ENCODE data around the gene CCDC187.

The CCDC187 gene

DNA sequence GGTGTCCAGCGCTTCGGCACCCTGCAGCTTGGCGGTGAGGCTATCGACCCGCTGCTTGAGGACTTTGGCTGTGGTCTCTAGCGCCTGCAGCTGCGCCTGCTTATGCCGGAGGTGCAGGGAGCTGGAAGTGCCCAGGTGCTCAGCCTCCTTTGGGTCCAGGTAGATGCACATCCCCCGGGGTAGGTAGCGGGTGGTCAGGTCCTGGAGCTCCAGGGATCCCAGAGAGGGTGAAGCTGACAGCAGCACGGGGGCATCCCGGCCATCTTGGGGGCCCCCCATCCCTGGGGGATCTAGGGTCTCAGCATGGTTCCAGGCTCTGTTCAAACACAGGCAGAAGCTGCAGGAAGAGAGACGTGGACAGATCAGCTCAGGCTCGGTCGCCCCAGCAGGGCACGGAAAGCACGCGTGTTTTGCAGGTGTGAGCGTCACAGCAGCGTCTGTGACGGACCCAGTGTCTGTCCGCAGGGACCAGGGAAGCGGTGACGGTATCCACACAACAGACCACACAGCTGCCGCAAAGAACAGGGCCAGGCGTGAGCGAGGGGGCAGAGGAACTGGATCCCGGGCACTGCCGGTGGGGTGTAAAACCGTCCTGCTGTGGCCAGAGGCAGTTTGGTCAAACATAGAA lies 17.4 kb downstream of the CCDC187 start:
- TF ChIP-seq POLR2AphosphoS5 (IDR thresholded peaks at IDR 0.05; ENCODE audit: low read depth, low read length) (no peak), TAF1 (IDR thresholded peaks at IDR 0.05; ENCODE audit: borderline replicate concordance, insufficient read depth, low read length) (no peak), FOXP2 (optimal IDR thresholded peaks at IDR 0.05; ENCODE audit: borderline replicate concordance, extremely low read depth, extremely low read length, insufficient read depth) (no peak), SIN3A (IDR thresholded peaks at IDR 0.05; ENCODE audit: borderline replicate concordance, insufficient read depth, low read length) (no peak)
- TF ChIP-seq, protein P1, sequence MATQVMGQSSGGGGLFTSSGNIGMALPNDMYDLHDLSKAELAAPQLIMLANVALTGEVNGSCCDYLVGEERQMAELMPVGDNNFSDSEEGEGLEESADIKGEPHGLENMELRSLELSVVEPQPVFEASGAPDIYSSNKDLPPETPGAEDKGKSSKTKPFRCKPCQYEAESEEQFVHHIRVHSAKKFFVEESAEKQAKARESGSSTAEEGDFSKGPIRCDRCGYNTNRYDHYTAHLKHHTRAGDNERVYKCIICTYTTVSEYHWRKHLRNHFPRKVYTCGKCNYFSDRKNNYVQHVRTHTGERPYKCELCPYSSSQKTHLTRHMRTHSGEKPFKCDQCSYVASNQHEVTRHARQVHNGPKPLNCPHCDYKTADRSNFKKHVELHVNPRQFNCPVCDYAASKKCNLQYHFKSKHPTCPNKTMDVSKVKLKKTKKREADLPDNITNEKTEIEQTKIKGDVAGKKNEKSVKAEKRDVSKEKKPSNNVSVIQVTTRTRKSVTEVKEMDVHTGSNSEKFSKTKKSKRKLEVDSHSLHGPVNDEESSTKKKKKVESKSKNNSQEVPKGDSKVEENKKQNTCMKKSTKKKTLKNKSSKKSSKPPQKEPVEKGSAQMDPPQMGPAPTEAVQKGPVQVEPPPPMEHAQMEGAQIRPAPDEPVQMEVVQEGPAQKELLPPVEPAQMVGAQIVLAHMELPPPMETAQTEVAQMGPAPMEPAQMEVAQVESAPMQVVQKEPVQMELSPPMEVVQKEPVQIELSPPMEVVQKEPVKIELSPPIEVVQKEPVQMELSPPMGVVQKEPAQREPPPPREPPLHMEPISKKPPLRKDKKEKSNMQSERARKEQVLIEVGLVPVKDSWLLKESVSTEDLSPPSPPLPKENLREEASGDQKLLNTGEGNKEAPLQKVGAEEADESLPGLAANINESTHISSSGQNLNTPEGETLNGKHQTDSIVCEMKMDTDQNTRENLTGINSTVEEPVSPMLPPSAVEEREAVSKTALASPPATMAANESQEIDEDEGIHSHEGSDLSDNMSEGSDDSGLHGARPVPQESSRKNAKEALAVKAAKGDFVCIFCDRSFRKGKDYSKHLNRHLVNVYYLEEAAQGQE (IDR thresholded peaks at IDR 0.05; ENCODE audit: insufficient read depth in 1 of 2, low read depth in 2 of 2, low read length in 2 of 2), result no peak

DNA sequence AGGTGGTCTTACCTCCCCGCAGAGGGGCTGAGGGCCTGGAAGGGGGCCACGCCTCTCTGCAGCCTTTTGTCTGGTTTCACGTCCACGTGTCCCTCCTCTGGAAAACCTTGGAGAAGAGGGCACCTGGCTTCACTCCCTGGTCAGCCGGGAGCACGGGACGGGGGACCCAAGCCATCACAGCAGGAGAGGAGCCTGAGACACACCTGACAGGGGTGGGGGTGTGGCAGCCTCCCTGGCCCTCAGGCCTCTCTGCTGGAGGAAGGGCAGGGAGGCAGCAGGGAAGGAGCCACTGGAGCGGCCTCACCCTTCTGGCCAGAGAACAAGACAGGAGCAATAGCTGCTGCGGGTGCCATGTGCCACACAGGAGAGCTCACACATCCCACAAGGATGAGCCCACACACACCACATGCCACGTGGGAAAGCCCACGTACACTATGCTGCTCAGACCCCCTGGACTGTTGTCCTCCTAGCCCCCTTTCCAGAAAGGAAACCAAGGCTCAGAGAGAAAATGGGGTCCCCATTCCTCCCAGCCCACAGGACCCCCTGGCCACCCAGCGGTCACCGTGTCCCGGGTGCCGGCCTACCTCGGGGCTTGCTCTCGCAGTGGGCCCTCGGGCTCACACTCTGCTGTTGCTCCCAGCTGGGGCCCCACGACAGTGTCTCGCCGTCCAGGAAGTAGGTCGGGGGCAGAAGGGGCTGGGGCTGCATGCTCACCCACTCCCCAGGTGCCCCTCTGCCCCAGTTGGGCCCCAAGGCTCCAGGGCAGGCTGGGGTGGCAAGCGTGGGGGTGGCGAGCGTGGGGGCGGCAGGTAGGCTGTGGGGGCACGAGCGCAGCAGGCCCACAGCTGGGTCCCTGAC lies 18.2 kb downstream of the CCDC187 start:
- no peak for TF ChIP-seq FOXP2 (optimal IDR thresholded peaks at IDR 0.05; ENCODE audit: borderline replicate concordance, extremely low read depth, extremely low read length, insufficient read depth)
- TF ChIP-seq, protein P1 (IDR thresholded peaks at IDR 0.05; ENCODE audit: insufficient read depth in 1 of 2, low read depth in 2 of 2, low read length in 2 of 2), result no peak
- no peak for TF ChIP-seq POLR2AphosphoS5 (IDR thresholded peaks at IDR 0.05; ENCODE audit: low read depth, low read length)
- no peak for TF ChIP-seq SIN3A (IDR thresholded peaks at IDR 0.05; ENCODE audit: borderline replicate concordance, insufficient read depth, low read length)
- TF ChIP-seq TAF1 (IDR thresholded peaks at IDR 0.05; ENCODE audit: borderline replicate concordance, insufficient read depth, low read length), result no peak

DNA sequence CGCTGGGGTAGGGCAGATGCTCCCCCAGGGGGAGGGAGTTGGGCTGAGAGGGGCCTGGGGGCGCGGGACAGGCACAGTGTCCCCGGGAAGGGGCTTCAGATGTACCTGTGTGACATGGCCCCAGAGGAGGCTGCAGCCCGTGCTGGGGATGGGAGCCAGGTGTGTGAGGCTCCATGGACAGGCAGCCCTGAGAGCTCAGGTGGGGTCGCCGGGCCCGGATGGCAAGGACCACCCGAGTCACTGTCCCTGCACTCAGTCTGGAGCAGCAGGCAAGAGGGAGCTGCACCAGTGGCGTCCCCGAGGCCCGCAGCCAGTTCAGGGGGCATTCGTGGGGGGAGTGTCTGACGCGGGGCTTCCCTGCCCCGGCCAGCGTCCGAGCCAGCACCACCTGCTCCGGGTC lies 18.9 kb downstream of the CCDC187 start:
- TF ChIP-seq TAF1 (IDR thresholded peaks at IDR 0.05; ENCODE audit: borderline replicate concordance, insufficient read depth, low read length), result no peak
- TF ChIP-seq SIN3A (IDR thresholded peaks at IDR 0.05; ENCODE audit: borderline replicate concordance, insufficient read depth, low read length), result no peak
- TF ChIP-seq FOXP2 (optimal IDR thresholded peaks at IDR 0.05; ENCODE audit: borderline replicate concordance, extremely low read depth, extremely low read length, insufficient read depth), result no peak

DNA sequence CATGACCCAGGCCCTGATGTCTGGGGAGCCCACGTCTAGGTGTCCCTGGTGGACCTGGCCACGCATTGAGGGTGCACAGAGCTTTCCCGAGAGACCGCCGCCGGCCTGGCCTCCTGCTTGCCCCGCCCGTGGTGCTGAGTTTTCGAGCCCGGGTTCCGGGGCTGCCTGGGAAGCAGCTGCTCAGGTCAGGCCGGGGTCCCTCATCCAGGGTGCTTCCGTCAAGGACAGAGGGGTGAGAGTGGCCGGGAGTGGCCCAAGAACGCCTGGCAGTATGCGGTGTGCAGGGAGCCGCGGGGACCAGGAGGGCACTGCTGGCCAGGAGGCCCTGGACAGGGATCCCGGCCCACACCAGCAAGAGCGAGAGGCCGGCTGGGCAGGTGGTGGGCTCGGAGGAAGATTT lies 19.6 kb downstream of the CCDC187 start:
- TF ChIP-seq, protein P1 (IDR thresholded peaks at IDR 0.05; ENCODE audit: insufficient read depth in 1 of 2, low read depth in 2 of 2, low read length in 2 of 2), result no peak
- no peak for TF ChIP-seq FOXP2 (optimal IDR thresholded peaks at IDR 0.05; ENCODE audit: borderline replicate concordance, extremely low read depth, extremely low read length, insufficient read depth)
- no peak for TF ChIP-seq SIN3A (IDR thresholded peaks at IDR 0.05; ENCODE audit: borderline replicate concordance, insufficient read depth, low read length)
- TF ChIP-seq POLR2AphosphoS5 (IDR thresholded peaks at IDR 0.05; ENCODE audit: low read depth, low read length), result no peak
- no peak for TF ChIP-seq TAF1 (IDR thresholded peaks at IDR 0.05; ENCODE audit: borderline replicate concordance, insufficient read depth, low read length)

DNA sequence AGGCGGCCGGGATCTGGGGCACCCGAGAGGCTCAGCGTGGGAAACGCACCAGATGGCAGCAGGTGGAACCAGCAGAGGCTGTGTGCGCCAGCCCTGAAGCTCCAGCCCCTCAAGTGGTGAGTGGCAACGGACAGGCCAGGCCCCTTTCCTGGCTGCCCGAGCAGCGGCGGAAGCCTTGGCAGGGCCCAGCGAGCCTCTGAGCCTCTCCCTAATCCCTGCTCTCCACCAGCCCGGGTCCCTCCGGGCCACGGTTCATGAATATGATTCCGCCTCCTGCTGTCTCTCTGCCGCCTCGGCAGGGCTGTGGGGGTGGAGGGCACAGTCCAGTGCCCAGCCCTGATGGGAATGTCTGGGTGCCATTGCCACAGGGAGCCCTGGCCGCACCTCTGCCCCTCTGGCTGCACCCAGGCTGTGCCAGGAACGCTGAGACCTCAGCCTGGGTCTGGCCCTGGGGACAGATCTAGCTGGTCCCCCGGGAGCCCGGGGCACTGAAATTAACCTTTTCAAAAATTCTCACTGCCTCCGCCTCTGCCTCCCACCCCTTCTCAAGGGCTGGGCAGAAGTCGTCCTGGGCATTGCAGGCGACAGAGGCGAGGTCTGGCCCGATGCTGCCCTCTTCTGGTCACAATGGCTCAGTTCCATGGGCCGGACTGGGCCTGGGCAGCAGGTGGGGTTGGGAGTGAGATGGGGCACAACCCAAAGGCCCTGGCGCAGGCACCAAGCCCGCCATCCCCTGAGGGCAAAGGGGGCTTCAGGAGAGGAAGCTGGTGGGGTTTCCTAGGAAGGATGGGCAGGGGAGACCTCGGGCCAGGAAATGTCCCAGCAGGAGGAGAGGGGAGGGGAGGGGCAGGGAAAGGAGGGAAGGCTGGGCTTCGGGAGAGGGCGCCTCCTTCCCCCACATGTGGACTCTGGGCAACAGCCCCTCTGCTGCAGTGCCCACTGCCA lies 20.3 kb downstream of the CCDC187 start:
- TF ChIP-seq SIN3A (IDR thresholded peaks at IDR 0.05; ENCODE audit: borderline replicate concordance, insufficient read depth, low read length) (no peak), POLR2AphosphoS5 (IDR thresholded peaks at IDR 0.05; ENCODE audit: low read depth, low read length) (no peak), TAF1 (IDR thresholded peaks at IDR 0.05; ENCODE audit: borderline replicate concordance, insufficient read depth, low read length) (no peak), FOXP2 (optimal IDR thresholded peaks at IDR 0.05; ENCODE audit: borderline replicate concordance, extremely low read depth, extremely low read length, insufficient read depth) (no peak)
- TF ChIP-seq, protein P1 (IDR thresholded peaks at IDR 0.05; ENCODE audit: insufficient read depth in 1 of 2, low read depth in 2 of 2, low read length in 2 of 2), result no peak

All from PFSK-1 (cell line).